DMS153 (cell line): ENCODE data around the gene ZNF276.
"Not testable (repeated sequence)": the region's sequence is repeated elsewhere in the genome, so short reads cannot be mapped to it uniquely, and the experiment has no call there.

Experiments
- DNase-seq: peaks from one replicate; lab custom pipeline; 2025; lab: John Stamatoyannopoulos, UW

ZNF276 gene

GRCh38 chr16:89783952-89784351 lies 62.6 kb downstream of the ZNF276 start:
- DNase-seq, result not testable (repeated sequence)

GRCh38 chr16:89784406-89784805 lies 63.1 kb downstream of the ZNF276 start:
- DNase-seq, result no peak

- DNase-seq, result no peak
These were observed 64.3 kb downstream of the ZNF276 start for GRCh38 chr16:89785523-89786155.

GRCh38 chr16:89786474-89787364 lies 65.4 kb downstream of the ZNF276 start:
- no peak for DNase-seq

GRCh38 chr16:89787365-89787805 lies 66.0 kb downstream of the ZNF276 start:
- no peak for DNase-seq
